Lower leg skin (tissue), 3 donors: Measurements from ENCODE around the gene FBN1.

Source experiments
- CTCF ChIP-seq, 3 donors: fragments of 450-650 bp; IDR thresholded peaks; one replicate each; pipeline ENCODE4 v1.5.1; 2016; ENCODE audit warnings: antibody characterized with exemption in 3 of 3, mild to moderate bottlenecking in 3 of 3, moderate library complexity in 2 of 3
- POLR2A ChIP-seq, 2 donors: fragments of 450-650 bp; IDR thresholded peaks; one replicate each; pipeline ENCODE4 v1.6.1; 2016 to 2017; ENCODE audit warnings: antibody characterized with exemption in 2 of 2, mild to moderate bottlenecking in 1 of 2, moderate library complexity in 1 of 2

- TF ChIP-seq CTCF (IDR thresholded peaks at IDR 0.05) (no peak), POLR2A (IDR thresholded peaks at IDR 0.05) (no peak)
These were observed 253.2 kb downstream of the FBN1 start for GRCh38 chr15:48392356-48392755.
